OCI-LY7 (cell line): ENCODE data around the gene DHCR24. TPM values are rescaled to one million over a fixed set of nuclear protein-coding genes. Genes with fewer than 3 reads are reported as not detected.

Source experiments
- BruUV-seq: library from RNA; stranded (reverse); fragments of 400-500 nt; replicated peaks from 2 replicates; lab custom pipeline; 2021; lab: Mats Ljungman, UMichigan
- CTCF ChIA-PET: fragments of 300-600 bp; sonication (Branson Sonifier 250); formaldehyde crosslinking; loops from one replicate; lab custom pipeline; 2022; ENCODE audit warnings: antibody characterized with exemption; ENCODE audit not compliant: unreplicated experiment; lab: Charles Lee
- POLR2A ChIA-PET: fragments of 300-600 bp; sonication (Branson Sonifier 250); formaldehyde crosslinking; loops from one replicate; lab custom pipeline; 2022; ENCODE audit warnings: antibody characterized with exemption; lab: Charles Lee
- DNase-seq: peaks from one replicate; pipeline ENCODE4 v3.0.0-alpha.2; 2015; ENCODE audit warnings: low spot score
- H2AFZ ChIP-seq: fragments of 200-600 bp; sonication (generic), shearing (Covaris generic); 2 replicates; pipeline ENCODE4 v1.6.1; 2014; ENCODE audit warnings: mild to moderate bottlenecking, antibody characterized with exemption, low read length, moderate library complexity
- H3K27ac ChIP-seq: fragments of 200-600 bp; sonication (generic); 2 replicates; pipeline ENCODE4 v1.5.1; 2014; ENCODE audit warnings: mixed run types, low read depth, mild to moderate bottlenecking, moderate library complexity, low read length, inconsistent platforms; ENCODE audit not compliant: poor library complexity, severe bottlenecking
- H3K36me3 ChIP-seq: fragments of 200-600 bp; sonication (generic); 2 replicates; pipeline ENCODE4 v1.6.1; 2014; ENCODE audit warnings: mild to moderate bottlenecking, antibody characterized with exemption, low read length, moderate library complexity, mixed read lengths; ENCODE audit not compliant: insufficient read depth
- H3K4me1 ChIP-seq: fragments of 200-600 bp; sonication (generic); 2 replicates; pipeline ENCODE4 v1.5.1; 2014; ENCODE audit warnings: mild to moderate bottlenecking, low read length; ENCODE audit not compliant: insufficient read depth, poor library complexity, severe bottlenecking
- H3K4me2 ChIP-seq: fragments of 200-600 bp; sonication (generic); 2 replicates; pipeline ENCODE4 v1.6.1; 2014; ENCODE audit warnings: mild to moderate bottlenecking, low read length
- H3K4me3 ChIP-seq: fragments of 200-600 bp; sonication (generic); 2 replicates; pipeline ENCODE4 v1.5.1; 2014; ENCODE audit warnings: mild to moderate bottlenecking, low read depth, low read length; ENCODE audit not compliant: poor library complexity, severe bottlenecking
- H3K79me2 ChIP-seq: fragments of 200-600 bp; sonication (generic); 2 replicates; pipeline ENCODE4 v1.6.1; 2016; ENCODE audit warnings: low read depth, mild to moderate bottlenecking, low read length, moderate library complexity, mixed read lengths; ENCODE audit not compliant: insufficient read depth
- H3K9me2 ChIP-seq: fragments of 200-600 bp; sonication (generic); 2 replicates; pipeline ENCODE4 v1.6.1; 2016; ENCODE audit warnings: mild to moderate bottlenecking, low read length, mixed read lengths; ENCODE audit not compliant: insufficient read depth
- H3K9me3 ChIP-seq: fragments of 200-600 bp; sonication (generic); 2 replicates; pipeline ENCODE4 v1.6.1; 2014; ENCODE audit warnings: mild to moderate bottlenecking, mixed run types, low read length, mixed read lengths
- H4K20me1 ChIP-seq: fragments of 200-600 bp; sonication (generic); 2 replicates; pipeline ENCODE4 v1.6.1; 2014; ENCODE audit warnings: mild to moderate bottlenecking, antibody characterized with exemption, low read length, moderate library complexity, mixed read lengths; ENCODE audit not compliant: insufficient read depth
- EZH2phosphoT487 ChIP-seq: fragments of 200-600 bp; sonication (generic); IDR thresholded peaks from 2 replicates; pipeline ENCODE4 v1.6.1; 2018; ENCODE audit warnings: low read depth, borderline replicate concordance, mild to moderate bottlenecking, mixed run types, antibody characterized with exemption, low read length, moderate library complexity, mixed read lengths
- intact Hi-C: fragments of 100-400 bp; cut with micrococcal nuclease; formaldehyde crosslinking; loops from one replicate; pipeline ENCODE4 v1.10.0; 2022; ENCODE audit not compliant: unreplicated experiment
- total RNA-seq, 2 experiments: library from RNA; depleted of rRNA in 1 of 2; stranded (reverse); fragments of >200 nt in 1 of 2; shearing (Covaris generic) in 1 of 2; gene quantifications; 2 replicates each; pipeline ENCODE4 v1.2.3, GENCODE V29; 2014 to 2022
- TF ChIP-seq, protein P1 (sequence below): fragments of 200-600 bp; sonication (generic); conservative IDR thresholded peaks from 2 replicates; pipeline ENCODE4 v1.5.1; 2014; ENCODE audit warnings: mild to moderate bottlenecking, antibody characterized with exemption, low read length, moderate library complexity, mixed read lengths

DHCR24 gene
- total RNA-seq, 2 experiments from 2014 or later, result 45.7 to 93.6 TPM

DNA sequence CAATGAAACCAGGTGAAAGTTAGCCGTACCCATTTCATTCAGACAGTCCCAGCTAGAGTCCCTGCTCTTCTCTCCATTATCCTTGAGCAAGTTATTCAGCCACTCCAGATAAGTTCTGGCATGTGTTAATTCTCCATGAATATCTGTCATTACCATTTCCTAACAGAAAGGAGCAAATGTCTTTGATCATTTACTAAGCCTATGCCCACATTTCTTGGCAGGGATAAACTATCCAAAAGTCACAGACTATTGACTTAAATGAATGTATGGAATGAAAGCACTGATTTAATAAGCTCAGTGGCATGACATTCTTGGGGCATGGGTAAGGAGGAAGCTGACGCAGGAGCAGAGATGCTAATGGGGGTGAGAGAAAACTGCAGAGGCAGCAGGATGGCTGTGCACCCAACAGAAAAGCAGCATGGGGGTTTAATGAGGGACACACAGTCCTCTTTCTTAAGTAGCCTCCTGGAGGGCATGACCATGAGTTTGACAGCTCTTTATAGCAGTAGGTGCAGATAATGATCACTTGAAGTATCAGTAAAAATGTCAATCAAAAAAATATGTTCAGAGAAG, 17.6 kb upstream of the DHCR24 start:
- ChIA-PET CTCF (no interaction called here), POLR2A (interaction anchor here (0.7 to 1.7 kb wide), 2 partner anchors 8 to 10 kb away, joined by 3 to 5 read pairs; no protein-coding TSS in a partner anchor)
- Histone ChIP-seq H3K79me2 (no peaks in the 10 kb centered on the region), H2AFZ (no peak overlapping the region), H4K20me1 (no peaks in the 10 kb centered on the region), H3K9me3 (no peaks in the 10 kb centered on the region), H3K27ac (no peak overlapping the region), H3K36me3 (no peaks in the 10 kb centered on the region), H3K9me2 (no peaks in the 10 kb centered on the region), H3K4me3 (no peak overlapping the region), H3K4me2 (no peak overlapping the region), H3K4me1 (no peaks in the 10 kb centered on the region)
- DNase-seq, result no peak
- TF ChIP-seq, protein P1, sequence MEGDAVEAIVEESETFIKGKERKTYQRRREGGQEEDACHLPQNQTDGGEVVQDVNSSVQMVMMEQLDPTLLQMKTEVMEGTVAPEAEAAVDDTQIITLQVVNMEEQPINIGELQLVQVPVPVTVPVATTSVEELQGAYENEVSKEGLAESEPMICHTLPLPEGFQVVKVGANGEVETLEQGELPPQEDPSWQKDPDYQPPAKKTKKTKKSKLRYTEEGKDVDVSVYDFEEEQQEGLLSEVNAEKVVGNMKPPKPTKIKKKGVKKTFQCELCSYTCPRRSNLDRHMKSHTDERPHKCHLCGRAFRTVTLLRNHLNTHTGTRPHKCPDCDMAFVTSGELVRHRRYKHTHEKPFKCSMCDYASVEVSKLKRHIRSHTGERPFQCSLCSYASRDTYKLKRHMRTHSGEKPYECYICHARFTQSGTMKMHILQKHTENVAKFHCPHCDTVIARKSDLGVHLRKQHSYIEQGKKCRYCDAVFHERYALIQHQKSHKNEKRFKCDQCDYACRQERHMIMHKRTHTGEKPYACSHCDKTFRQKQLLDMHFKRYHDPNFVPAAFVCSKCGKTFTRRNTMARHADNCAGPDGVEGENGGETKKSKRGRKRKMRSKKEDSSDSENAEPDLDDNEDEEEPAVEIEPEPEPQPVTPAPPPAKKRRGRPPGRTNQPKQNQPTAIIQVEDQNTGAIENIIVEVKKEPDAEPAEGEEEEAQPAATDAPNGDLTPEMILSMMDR, result no peak
- no peak for TF ChIP-seq EZH2phosphoT487
- intact Hi-C loops, result no loop called here
- no TSS peak for BruUV-seq

DNA sequence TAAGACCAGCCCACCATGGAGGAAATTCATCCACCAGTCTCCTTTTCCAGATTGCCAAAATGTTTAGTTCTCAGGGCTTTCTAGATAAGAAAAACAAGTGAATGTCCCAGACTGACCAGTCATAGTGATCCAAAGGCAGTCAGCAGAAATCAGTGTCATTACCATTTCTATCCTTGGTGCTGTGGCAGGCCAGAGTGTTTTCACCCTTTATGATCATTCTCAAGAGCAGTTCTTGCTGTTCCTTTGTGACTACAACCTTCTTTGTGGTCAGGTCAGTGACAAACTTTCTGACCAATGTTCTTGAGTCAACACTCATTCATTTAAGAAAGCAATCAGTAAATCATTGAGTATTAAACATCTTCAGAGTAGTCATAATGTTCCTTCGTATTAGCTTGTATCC, 7.3 kb upstream of the DHCR24 start:
- CTCF ChIA-PET, result no interaction called here
- no peaks in the 10 kb centered on the region for H4K20me1 ChIP-seq

More for the DNA sequence above, 7.3 kb upstream of the DHCR24 start:
- H3K79me2 ChIP-seq, result no peaks in the 10 kb centered on the region
- H3K9me2 ChIP-seq, result no peaks in the 10 kb centered on the region
- no peak overlapping the region for H3K4me2 ChIP-seq
- BruUV-seq, result no TSS peak
- no peaks in the 10 kb centered on the region for H3K4me1 ChIP-seq
- POLR2A ChIA-PET, result interaction anchor here (1.1 to 1.8 kb wide), 2 partner anchors 10 to 1207 kb away, joined by 3 to 5 read pairs; no protein-coding TSS in a partner anchor
- no peak overlapping the region for H3K27ac ChIP-seq
- no peaks in the 10 kb centered on the region for H3K36me3 ChIP-seq
- no peak for TF ChIP-seq EZH2phosphoT487
- TF ChIP-seq, protein P1, result no peak
- H2AFZ ChIP-seq, result no peak overlapping the region
- H3K9me3 ChIP-seq, result no peaks in the 10 kb centered on the region
- DNase-seq, result no peak
- no peak overlapping the region for H3K4me3 ChIP-seq
- intact Hi-C loops, result no loop called here
